Mucosa of stomach (tissue), 1 donor: ENCODE results near the gene SCFD2.
"Not testable (repeated sequence)": the region's sequence is repeated elsewhere in the genome, so short reads cannot be mapped to it uniquely, and the experiment has no call there.

Source experiments
- H3K27me3 ChIP-seq: one replicate; pipeline ENCODE4 v1.7.0; 2013; ENCODE audit warnings: mild to moderate bottlenecking, low read length; ENCODE audit not compliant: control insufficient read depth, insufficient read depth
- H3K36me3 ChIP-seq: one replicate; pipeline ENCODE4 v1.7.0; 2013; ENCODE audit warnings: low read length; ENCODE audit not compliant: control insufficient read depth, insufficient read depth
- H3K4me1 ChIP-seq: one replicate; pipeline ENCODE4 v1.7.0; 2013; ENCODE audit warnings: mild to moderate bottlenecking, low read length; ENCODE audit not compliant: control insufficient read depth, insufficient read depth
- H3K4me3 ChIP-seq: one replicate; pipeline ENCODE4 v1.7.0; 2013; ENCODE audit warnings: low read length
- H3K9ac ChIP-seq: one replicate; pipeline ENCODE4 v1.7.0; 2013; ENCODE audit warnings: mild to moderate bottlenecking, low read length, moderate library complexity
- H3K9me3 ChIP-seq: one replicate; pipeline ENCODE4 v1.7.0; 2013; ENCODE audit warnings: mild to moderate bottlenecking, low read length, moderate library complexity; ENCODE audit not compliant: control insufficient read depth
- donor health status: Pancreatic carcinoma.

The SCFD2 gene

GRCh38 chr4:53364624-53365023 lies 1.2 kb downstream of the SCFD2 start:
- H3K9ac ChIP-seq: peak overlapping the region; percentile 72
- H3K4me3 ChIP-seq: no peak overlapping the region
- H3K36me3 ChIP-seq: no peaks in the 10 kb centered on the region
- H3K27me3 ChIP-seq: no peaks in the 10 kb centered on the region
- no peaks in the 10 kb centered on the region for H3K9me3 ChIP-seq
- no peaks in the 10 kb centered on the region for H3K4me1 ChIP-seq

GRCh38 chr4:53362093-53362492 lies 3.8 kb downstream of the SCFD2 start:
- Histone ChIP-seq H3K27me3 (no peaks in the 10 kb centered on the region), H3K4me1 (no peaks in the 10 kb centered on the region), H3K4me3 (no peak overlapping the region), H3K36me3 (no peaks in the 10 kb centered on the region), H3K9ac (no peak overlapping the region), H3K9me3 (no peaks in the 10 kb centered on the region)

GRCh38 chr4:53361451-53361850 lies 4.4 kb downstream of the SCFD2 start:
- no peaks in the 10 kb centered on the region for H3K4me1 ChIP-seq
- H3K9ac ChIP-seq: no peak overlapping the region
- H3K9me3 ChIP-seq: no peaks in the 10 kb centered on the region
- no peaks in the 10 kb centered on the region for H3K36me3 ChIP-seq
- H3K27me3 ChIP-seq: no peaks in the 10 kb centered on the region
- H3K4me3 ChIP-seq: no peak overlapping the region

GRCh38 chr4:53355930-53356521 lies 9.8 kb downstream of the SCFD2 start:
- H3K4me1 ChIP-seq: no peaks in the 10 kb centered on the region
- no peaks in the 10 kb centered on the region for H3K36me3 ChIP-seq
- no peak overlapping the region for H3K9ac ChIP-seq
- H3K9me3 ChIP-seq: no peaks in the 10 kb centered on the region
- H3K4me3 ChIP-seq: no peak overlapping the region
- H3K27me3 ChIP-seq: no peaks in the 10 kb centered on the region

- Histone ChIP-seq H3K9me3 (no peaks in the 10 kb centered on the region), H3K4me1 (no peaks in the 10 kb centered on the region), H3K27me3 (no peaks in the 10 kb centered on the region), H3K4me3 (no peak overlapping the region), H3K36me3 (no peaks in the 10 kb centered on the region), H3K9ac (no peak overlapping the region)
Observed at GRCh38 chr4:53354012-53354722, 11.7 kb downstream of the SCFD2 start.

GRCh38 chr4:53349091-53349491 lies 16.8 kb downstream of the SCFD2 start:
- no peak overlapping the region for H3K9ac ChIP-seq
- no peaks in the 10 kb centered on the region for H3K4me1 ChIP-seq
- H3K36me3 ChIP-seq: no peaks in the 10 kb centered on the region

GRCh38 chr4:53348046-53348445 lies 17.8 kb downstream of the SCFD2 start:
- Histone ChIP-seq H3K4me1 (no peaks in the 10 kb centered on the region), H3K36me3 (no peaks in the 10 kb centered on the region), H3K4me3 (no peak overlapping the region), H3K27me3 (no peaks in the 10 kb centered on the region), H3K9ac (no peak overlapping the region), H3K9me3 (no peaks in the 10 kb centered on the region)

More at GRCh38 chr4:53349091-53349491, 16.8 kb downstream of the SCFD2 start:
- no peaks in the 10 kb centered on the region for H3K27me3 ChIP-seq
- H3K4me3 ChIP-seq: no peak overlapping the region
- H3K9me3 ChIP-seq: no peaks in the 10 kb centered on the region

GRCh38 chr4:53346920-53347852 lies 18.7 kb downstream of the SCFD2 start:
- no peaks in the 10 kb centered on the region for H3K27me3 ChIP-seq
- H3K4me3 ChIP-seq: no peak overlapping the region
- H3K4me1 ChIP-seq: no peaks in the 10 kb centered on the region
- H3K9ac ChIP-seq: no peak overlapping the region
- no peaks in the 10 kb centered on the region for H3K9me3 ChIP-seq
- H3K36me3 ChIP-seq: no peaks in the 10 kb centered on the region

GRCh38 chr4:53346392-53346791 lies 19.5 kb downstream of the SCFD2 start:
- not testable (repeated sequence) for H3K9ac ChIP-seq, H3K9me3 ChIP-seq, H3K4me1 ChIP-seq, H3K4me3 ChIP-seq, H3K36me3 ChIP-seq, H3K27me3 ChIP-seq

- not testable (repeated sequence) for H3K4me1 ChIP-seq, H3K27me3 ChIP-seq, H3K9me3 ChIP-seq, H3K4me3 ChIP-seq, H3K9ac ChIP-seq, H3K36me3 ChIP-seq
Observed at GRCh38 chr4:53340145-53340544, 25.7 kb downstream of the SCFD2 start.

GRCh38 chr4:53334916-53335315 lies 30.9 kb downstream of the SCFD2 start:
- H3K4me1 ChIP-seq, H3K9ac ChIP-seq, H3K27me3 ChIP-seq, H3K4me3 ChIP-seq, H3K9me3 ChIP-seq, H3K36me3 ChIP-seq: not testable (repeated sequence)

GRCh38 chr4:53326535-53326934 lies 39.3 kb downstream of the SCFD2 start:
- Histone ChIP-seq H3K4me1 (peaks cover 8% of the 10 kb centered on the region), H3K9me3 (no peaks in the 10 kb centered on the region), H3K4me3 (no peak overlapping the region), H3K9ac (no peak overlapping the region), H3K27me3 (no peaks in the 10 kb centered on the region), H3K36me3 (no peaks in the 10 kb centered on the region)
